B cell (primary cell): Measurements from ENCODE around the gene NUBPL. TPM values are rescaled to one million over a fixed set of nuclear protein-coding genes. Genes with fewer than 3 reads are reported as not detected.

Experiments
- ATAC-seq: fragments of 200-7000 bp; cut with Tn5 transposase; one replicate; pipeline ENCODE4 v1.10.0; 2021; ENCODE audit warnings: low read depth, mild to moderate bottlenecking, moderate number of reproducible peaks, moderate library complexity
- CTCF ChIA-PET: fragments of 350-600 bp; sonication (Branson Sonifier 250); formaldehyde crosslinking; loops from one replicate; lab custom pipeline; 2021; ENCODE audit warnings: antibody characterized with exemption, inconsistent platforms; lab: Charles Lee
- POLR2A ChIA-PET: fragments of 350-600 bp; sonication (Branson Sonifier 250); formaldehyde crosslinking; loops from one replicate; lab custom pipeline; 2021; ENCODE audit warnings: antibody characterized with exemption; lab: Charles Lee
- DNase-seq: peaks from one replicate; pipeline ENCODE4 v3.0.0; 2013
- H2AFZ ChIP-seq: 2 replicates; pipeline ENCODE4 v1.6.1; 2012; ENCODE audit warnings: mild to moderate bottlenecking, low read depth, low read length; ENCODE audit not compliant: insufficient read depth, poor library complexity, severe bottlenecking
- H3K27ac ChIP-seq, 2 donors: 1 replicate in 1 of 2; 2 replicates in 1 of 2; pipeline ENCODE4 v1.5.1; 2012 to 2013; ENCODE audit warnings: low read length in 2 of 2, mild to moderate bottlenecking in 2 of 2, moderate library complexity in 1 of 2
- H3K27me3 ChIP-seq, 4 experiments: fragments of 200-600 bp in 1 of 4; sonication (generic) in 1 of 4; replicated peaks in 1 of 4; 1 replicate in 2 of 4; 2 replicates in 2 of 4; pipeline versions ENCODE4 v1.6.1 to v1.7.0; 2013 to 2016; ENCODE audit warnings: low read length in 3 of 4, mild to moderate bottlenecking in 2 of 4, mixed read lengths in 1 of 4, moderate library complexity in 1 of 4; ENCODE audit not compliant: insufficient read depth in 4 of 4, control insufficient read depth in 3 of 4; ENCODE audit errors: control extremely low read depth in 1 of 4
- H3K36me3 ChIP-seq, 2 experiments: replicated peaks in 1 of 2; 1 replicate in 1 of 2; 2 replicates in 1 of 2; pipeline versions ENCODE4 v1.6.1 to v1.7.1; 2013; ENCODE audit warnings: low read length in 1 of 2; ENCODE audit not compliant: insufficient read depth in 2 of 2, control insufficient read depth in 1 of 2; ENCODE audit errors: control extremely low read depth in 1 of 2, extremely low read depth in 1 of 2
- H3K4me1 ChIP-seq, 2 donors: fragments of 200-600 bp in 1 of 2; sonication (generic) in 1 of 2; 1 replicate in 1 of 2; 2 replicates in 1 of 2; pipeline versions ENCODE4 v1.5.1 to v1.6.1; 2013 to 2017; ENCODE audit warnings: low read length in 2 of 2; ENCODE audit not compliant: control insufficient read depth in 2 of 2, insufficient read depth in 2 of 2
- H3K4me2 ChIP-seq: replicated peaks from 2 replicates; pipeline ENCODE3; 2012; ENCODE audit warnings: mild to moderate bottlenecking, low read depth, low read length; ENCODE audit not compliant: poor library complexity, severe bottlenecking
- H3K4me3 ChIP-seq, 5 experiments: fragments of 200-600 bp in 1 of 5; sonication (generic) in 1 of 5; 1 replicate in 3 of 5; 2 replicates in 2 of 5; pipeline versions ENCODE4 v1.5.1 to v1.7.0; 2011 to 2016; ENCODE audit warnings: low read length in 4 of 5, mild to moderate bottlenecking in 4 of 5, low read depth in 2 of 5, control low read depth in 1 of 5, moderate library complexity in 1 of 5; ENCODE audit not compliant: insufficient read depth in 1 of 5; ENCODE audit errors: control extremely low read depth in 1 of 5, extremely low read depth in 1 of 5
- H3K79me2 ChIP-seq: fragments of 200-600 bp; sonication (generic); one replicate; pipeline ENCODE4 v1.6.0; 2016; ENCODE audit warnings: low read length; ENCODE audit not compliant: control insufficient read depth, insufficient read depth
- H3K9ac ChIP-seq: fragments of 200-600 bp; sonication (generic); 2 replicates; pipeline ENCODE4 v1.6.1; 2017; ENCODE audit warnings: mild to moderate bottlenecking, low read length, moderate library complexity
- H3K9me3 ChIP-seq, 3 donors: one replicate each; pipeline versions ENCODE4 v1.6.1 to v1.7.1; 2013; ENCODE audit warnings: low read length in 2 of 3; ENCODE audit not compliant: control insufficient read depth in 2 of 3, insufficient read depth in 1 of 3; ENCODE audit errors: control extremely low read depth in 1 of 3
- H4K20me1 ChIP-seq: 2 replicates; pipeline ENCODE4 v1.6.0; 2012; ENCODE audit warnings: mild to moderate bottlenecking, low read length; ENCODE audit not compliant: insufficient read depth, control insufficient read depth, poor library complexity, severe bottlenecking
- H3K27ac Mint-ChIP-seq: one replicate; pipeline ENCODE4 v1.8.0; 2021; ENCODE audit warnings: mixed read lengths
- H3K27me3 Mint-ChIP-seq: one replicate; pipeline ENCODE4 v1.8.0; 2021; ENCODE audit warnings: mixed read lengths
- H3K4me1 Mint-ChIP-seq: one replicate; pipeline ENCODE4 v1.8.0; 2021; ENCODE audit warnings: mixed read lengths
- H3K4me3 Mint-ChIP-seq: one replicate; pipeline ENCODE4 v1.8.0; 2021; ENCODE audit warnings: mixed read lengths
- H3K9me3 Mint-ChIP-seq: one replicate; pipeline ENCODE4 v1.8.0; 2022; ENCODE audit warnings: mixed read lengths; ENCODE audit not compliant: insufficient read depth
- CTCF ChIP-seq: fragments of 200-600 bp; IDR thresholded peaks from one replicate; pipeline ENCODE4 v1.8.0; 2022; ENCODE audit warnings: antibody characterized with exemption, mild to moderate bottlenecking
- EZH2 ChIP-seq: IDR thresholded peaks from 2 replicates; pipeline ENCODE4 v1.6.1; 2012; ENCODE audit warnings: borderline replicate concordance, low read depth, mild to moderate bottlenecking, moderate library complexity, low read length; ENCODE audit not compliant: insufficient read depth, poor library complexity, severe bottlenecking
- WGBS: methylation state at CpG from one replicate; pipeline ENCODE4 v1.1.5; 2013; ENCODE audit warnings: missing lambda C conversion rate; ENCODE audit not compliant: insufficient coverage; 5-methylcytosine and 5-hydroxymethylcytosine counted together
- intact Hi-C: fragments of 100-400 bp; cut with micrococcal nuclease; formaldehyde crosslinking; loops from one replicate; pipeline ENCODE4 v1.10.0; 2022
- polyA plus RNA-seq: library from polyadenylated mRNA; depleted of rRNA; stranded (reverse); fragments of >200 nt; gene quantifications from 2 replicates; pipeline ENCODE4 v1.2.3, GENCODE V29; 2012
- total RNA-seq, 2 donors: library from RNA; stranded (reverse); fragments of 120-200 nt in 1 of 2; gene quantifications; 1 replicate in 1 of 2; 2 replicates in 1 of 2; pipeline versions ENCODE4 v1.2.3 to v1.2.4, GENCODE V29; 2013 to 2022

NUBPL gene
- total and polyA plus RNA-seq, 2 donors (not counting 1 experiment from before 2014, with no cell fraction given), result 1.9 to 14.2 TPM

GRCh38 chr14:31678421-31679249 is 117.4 kb downstream of the NUBPL start:
- ChIA-PET CTCF (no interaction called here), POLR2A (no interaction called here)
- Histone ChIP-seq H2AFZ (no peak overlapping the region), H3K9ac (no peak overlapping the region), H3K36me3 (peaks cover 0 to 2% of the 10 kb centered on the region in 2 experiments), H3K27ac (no peak overlapping the region), H3K27me3 (no peaks in the 10 kb centered on the region), H3K4me1 (no peaks in the 10 kb centered on the region), H3K4me3 (no peak overlapping the region), H3K79me2 (no peaks in the 10 kb centered on the region), H3K4me2 (no peak overlapping the region), H3K9me3 (peaks cover 0 to 4% (median 0%) of the 10 kb centered on the region in 3 donors), H4K20me1 (no peaks in the 10 kb centered on the region)
- no peaks in the 10 kb centered on the region for H3K27me3 Mint-ChIP-seq
- no peak for ATAC-seq
- intact Hi-C loops, result no loop called here
- H3K27ac Mint-ChIP-seq, result no peak overlapping the region
- no peak for TF ChIP-seq CTCF
- TF ChIP-seq EZH2, result no peak
- WGBS, result 99% methylated on average over 9 of the region's 9 CpGs
- no peaks in the 10 kb centered on the region for H3K9me3 Mint-ChIP-seq
- no peak for DNase-seq
- H3K4me1 Mint-ChIP-seq, result no peaks in the 10 kb centered on the region
- no peak overlapping the region for H3K4me3 Mint-ChIP-seq

- Histone ChIP-seq H2AFZ (no peak overlapping the region), H3K9ac (no peak overlapping the region), H3K4me1 (no peaks in the 10 kb centered on the region), H3K27me3 (no peaks in the 10 kb centered on the region), H3K4me2 (no peak overlapping the region), H3K27ac (no peak overlapping the region), H3K36me3 (peaks cover 0 to 2% of the 10 kb centered on the region in 2 experiments), H3K9me3 (peaks cover 0 to 4% (median 0%) of the 10 kb centered on the region in 3 donors), H3K4me3 (no peak overlapping the region), H3K79me2 (no peaks in the 10 kb centered on the region), H4K20me1 (no peaks in the 10 kb centered on the region)
- ChIA-PET CTCF (interaction anchor here (1.2 kb wide), 1 partner anchor 32 kb away, joined by 3 read pairs; no protein-coding TSS in a partner anchor), POLR2A (no interaction called here)
- TF ChIP-seq CTCF (no peak), EZH2 (no peak)
- no peak for ATAC-seq
- no peak for DNase-seq
- H3K27me3 Mint-ChIP-seq, result no peaks in the 10 kb centered on the region
- no peak overlapping the region for H3K27ac Mint-ChIP-seq
- no CpG with 5 or more reads among the region's 2 CpGs for WGBS
- no peak overlapping the region for H3K4me3 Mint-ChIP-seq
- intact Hi-C loops, result no loop called here
- H3K9me3 Mint-ChIP-seq, result no peaks in the 10 kb centered on the region
- H3K4me1 Mint-ChIP-seq, result no peaks in the 10 kb centered on the region
Observed at GRCh38 chr14:31682768-31683167, 121.6 kb downstream of the NUBPL start.
